HG02678 (cell line): ENCODE measurements around the gene PRX.
"Not testable (repeated sequence)": the region's sequence is repeated elsewhere in the genome, so short reads cannot be mapped to it uniquely, and the experiment has no call there.

Experiments used
- ATAC-seq: cut with Tn5 transposase; IDR thresholded peaks from one replicate; pipeline ENCODE4 v1.9.1; 2021; ENCODE audit warnings: mild to moderate bottlenecking, moderate library complexity; ENCODE audit not compliant: unreplicated experiment

The PRX gene

GRCh38 chr19:40413291-40413845 lies at the start of gene PRX:
Gene PRX, minus strand, starts transcription at chr19:40413378. Its CDS starts 5,446 bp downstream, at chr19:40407932.
- ATAC-seq: no peak

GRCh38 chr19:40461669-40462221 lies 48.6 kb upstream of the PRX start:
- no peak for ATAC-seq

GRCh38 chr19:40460185-40460584 lies 47.0 kb upstream of the PRX start:
- no peak for ATAC-seq

GRCh38 chr19:40458597-40458974 lies 45.4 kb upstream of the PRX start:
- ATAC-seq: no peak

- no peak for ATAC-seq
These were observed 44.9 kb upstream of the PRX start for GRCh38 chr19:40457953-40458596.

GRCh38 chr19:40457048-40457447 lies 43.9 kb upstream of the PRX start:
- no peak for ATAC-seq

- not testable (repeated sequence) for ATAC-seq
These were observed 40.8 kb upstream of the PRX start for GRCh38 chr19:40453943-40454342.

- ATAC-seq: no peak
These were observed 40.1 kb upstream of the PRX start for GRCh38 chr19:40453151-40453735.

GRCh38 chr19:40452016-40452415 lies 38.8 kb upstream of the PRX start:
- ATAC-seq: no peak

GRCh38 chr19:40450664-40451063 lies 37.5 kb upstream of the PRX start:
- ATAC-seq: no peak

- no peak for ATAC-seq
These were observed 36.3 kb upstream of the PRX start for GRCh38 chr19:40449506-40449905.

GRCh38 chr19:40446263-40446784 lies 33.1 kb upstream of the PRX start:
- no peak for ATAC-seq

- no peak for ATAC-seq
These were observed 32.6 kb upstream of the PRX start for GRCh38 chr19:40445780-40446262.

- ATAC-seq: no peak
These were observed 31.7 kb upstream of the PRX start for GRCh38 chr19:40444825-40445312.

GRCh38 chr19:40444000-40444824 lies 31.0 kb upstream of the PRX start, which contains the start of gene SERTAD3:
Gene SERTAD3, minus strand, starts transcription at chr19:40444335. Its CDS starts 2,255 bp downstream, at chr19:40442080.
- ATAC-seq: peak; percentile 70

- ATAC-seq: peak; percentile 68
These were observed 30.2 kb upstream of the PRX start for GRCh38 chr19:40443131-40443999.

GRCh38 chr19:40442328-40443130 lies 29.4 kb upstream of the PRX start:
- no peak for ATAC-seq

GRCh38 chr19:40441719-40442253 lies 28.6 kb upstream of the PRX start:
- no peak for ATAC-seq

GRCh38 chr19:40438284-40438683 lies 25.1 kb upstream of the PRX start:
- no peak for ATAC-seq
